Activated CD4-positive, alpha-beta T cell treated with anti-CD3 and anti-CD28 coated beads, Interleukin-2, amount 10 ng/mL, durations not matched to agents 24 days and 14 days (primary cell): ENCODE data around the gene IGFBP5. TPM values are rescaled to one million over a fixed set of nuclear protein-coding genes. Genes with fewer than 3 reads are reported as not detected.

ENCODE experiments used
- DNase-seq: peaks from one replicate; pipeline ENCODE4 v3.0.0; 2022
- H3K27ac Mint-ChIP-seq: one replicate; pipeline ENCODE4 v1.8.0; 2022; ENCODE audit warnings: mild to moderate bottlenecking, mixed read lengths
- H3K27me3 Mint-ChIP-seq: one replicate; pipeline ENCODE4 v1.8.0; 2022; ENCODE audit warnings: mixed read lengths
- H3K36me3 Mint-ChIP-seq: one replicate; pipeline ENCODE4 v1.8.0; 2022; ENCODE audit warnings: low read depth, mild to moderate bottlenecking, mixed read lengths
- H3K4me1 Mint-ChIP-seq: one replicate; pipeline ENCODE4 v1.8.0; 2021; ENCODE audit warnings: mixed read lengths
- H3K4me3 Mint-ChIP-seq: one replicate; pipeline ENCODE4 v1.8.0; 2022; ENCODE audit warnings: mild to moderate bottlenecking, moderate library complexity, mixed read lengths
- H3K9me3 Mint-ChIP-seq: one replicate; pipeline ENCODE4 v1.8.0; 2021; ENCODE audit warnings: mixed read lengths
- intact Hi-C: fragments of 100-400 bp; cut with micrococcal nuclease; formaldehyde crosslinking; loops from one replicate; pipeline ENCODE4 v1.15.1; 2023
- total RNA-seq: library from RNA; stranded (reverse); gene quantifications from 2 replicates; pipeline ENCODE4 v1.2.3, GENCODE V29; 2022

The IGFBP5 gene
- total RNA-seq, 1 donor from 2014 or later, result not detected

DNA sequence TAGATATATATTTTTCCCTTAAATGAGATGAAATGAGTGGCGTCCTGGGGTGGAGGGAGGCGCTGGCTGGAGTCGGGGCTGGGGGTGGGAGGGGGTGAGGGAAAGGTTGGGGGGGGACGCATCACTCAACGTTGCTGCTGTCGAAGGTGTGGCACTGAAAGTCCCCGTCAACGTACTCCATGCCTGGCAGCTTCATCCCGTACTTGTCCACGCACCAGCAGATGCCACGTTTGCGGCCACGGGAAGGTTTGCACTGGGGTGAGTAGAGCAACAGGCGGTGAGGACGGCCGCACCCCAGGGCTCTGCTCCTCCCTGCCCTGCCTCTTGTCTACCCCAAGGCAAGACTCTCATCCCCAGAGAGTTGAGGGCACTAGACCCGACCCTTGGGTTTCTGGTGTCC lies 18.7 kb downstream of the IGFBP5 start:
- Mint-ChIP-seq H3K9me3 (no peaks in the 10 kb centered on the region), H3K27ac (no peak overlapping the region), H3K36me3 (no peaks in the 10 kb centered on the region), H3K4me3 (no peak overlapping the region), H3K27me3 (peaks cover 7% of the 10 kb centered on the region), H3K4me1 (peaks cover under 1% of the 10 kb centered on the region)
- intact Hi-C loops, result no loop called here
- DNase-seq, result no peak

GRCh38 chr2:216674376-216674775 lies 21.0 kb downstream of the IGFBP5 start:
- DNase-seq, result no peak
- H3K36me3 Mint-ChIP-seq, result no peaks in the 10 kb centered on the region
- H3K4me1 Mint-ChIP-seq, result no peaks in the 10 kb centered on the region
- H3K27ac Mint-ChIP-seq, result no peak overlapping the region
- H3K27me3 Mint-ChIP-seq, result peaks cover 12% of the 10 kb centered on the region
- no peaks in the 10 kb centered on the region for H3K9me3 Mint-ChIP-seq
- intact Hi-C loops, result no loop called here
- H3K4me3 Mint-ChIP-seq, result no peak overlapping the region

DNA sequence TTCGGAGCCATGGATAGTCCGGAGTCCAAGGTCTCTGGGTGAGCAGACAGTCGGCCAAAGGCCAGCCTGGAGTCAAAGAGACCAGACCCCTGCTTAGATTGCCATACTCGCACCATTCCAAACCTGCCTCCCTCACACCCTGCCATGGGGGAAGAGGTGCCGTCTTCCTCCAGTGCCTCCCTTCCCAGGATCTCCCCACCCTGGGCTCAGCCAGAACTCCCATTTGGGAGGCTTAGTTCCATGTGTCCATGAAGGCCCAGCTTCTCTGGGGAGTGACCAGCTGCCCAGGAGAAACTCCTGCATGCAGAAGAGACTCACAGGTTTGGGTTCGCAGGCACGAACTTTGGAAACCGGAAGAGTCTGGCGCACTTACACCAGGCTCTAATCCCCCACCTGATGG lies 21.7 kb downstream of the IGFBP5 start:
- H3K36me3 Mint-ChIP-seq, result no peaks in the 10 kb centered on the region
- no peak overlapping the region for H3K4me3 Mint-ChIP-seq
- no peaks in the 10 kb centered on the region for H3K9me3 Mint-ChIP-seq
- no peak for DNase-seq
- H3K27ac Mint-ChIP-seq, result no peak overlapping the region
- no peaks in the 10 kb centered on the region for H3K4me1 Mint-ChIP-seq
- H3K27me3 Mint-ChIP-seq, result peaks cover 17% of the 10 kb centered on the region
- intact Hi-C loops, result no loop called here

DNA sequence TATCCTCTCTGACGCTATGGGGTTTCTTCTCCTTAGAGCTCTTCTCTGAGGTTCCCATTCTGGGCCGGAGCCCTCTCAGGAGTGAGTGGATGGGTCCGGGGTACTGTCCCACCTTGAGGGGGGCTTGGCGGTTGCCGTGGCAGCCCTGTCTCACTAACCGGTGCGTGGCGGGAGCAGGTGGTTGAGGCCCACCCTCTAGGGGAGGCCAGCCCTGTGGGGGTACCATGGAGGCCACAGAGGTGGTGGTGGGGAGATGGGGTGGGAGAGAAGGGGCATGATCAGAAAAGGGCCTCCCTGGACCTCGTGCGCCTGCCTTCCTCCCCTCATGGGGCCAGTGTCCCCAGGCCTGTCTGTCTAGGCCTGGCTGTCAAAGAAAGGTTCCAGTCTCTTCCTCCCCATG lies 22.3 kb downstream of the IGFBP5 start:
- DNase-seq, result no peak
- Mint-ChIP-seq H3K36me3 (no peaks in the 10 kb centered on the region), H3K27ac (no peak overlapping the region), H3K9me3 (no peaks in the 10 kb centered on the region), H3K27me3 (peaks cover 17% of the 10 kb centered on the region), H3K4me3 (no peak overlapping the region), H3K4me1 (no peaks in the 10 kb centered on the region)
- intact Hi-C loops, result no loop called here

DNA sequence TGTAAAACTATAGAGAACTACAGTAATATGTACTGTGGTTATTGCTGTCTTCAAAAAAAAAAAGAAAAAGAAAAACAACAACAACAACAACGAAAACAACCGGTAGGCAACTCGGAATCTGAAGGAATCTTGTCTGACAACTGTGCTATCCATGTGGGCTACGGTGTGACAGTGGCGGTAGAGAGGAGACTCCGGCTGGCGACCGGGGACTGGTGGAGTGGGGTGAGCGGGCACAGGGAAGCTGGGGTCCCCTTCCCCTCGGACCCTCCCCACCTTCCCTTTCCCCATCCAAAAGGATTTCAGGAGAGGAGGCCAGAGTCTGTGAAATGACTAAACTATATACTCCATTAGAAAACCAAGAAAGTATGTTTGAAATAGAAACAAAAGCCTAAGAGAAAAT lies 22.9 kb downstream of the IGFBP5 start:
- intact Hi-C loops, result no loop called here
- no peak for DNase-seq
- peaks cover 17% of the 10 kb centered on the region for H3K27me3 Mint-ChIP-seq
- H3K36me3 Mint-ChIP-seq, result no peaks in the 10 kb centered on the region
- no peaks in the 10 kb centered on the region for H3K9me3 Mint-ChIP-seq
- no peaks in the 10 kb centered on the region for H3K4me1 Mint-ChIP-seq
- H3K27ac Mint-ChIP-seq, result no peak overlapping the region
- H3K4me3 Mint-ChIP-seq, result no peak overlapping the region

GRCh38 chr2:216671791-216672343 lies 23.5 kb downstream of the IGFBP5 start:
- Mint-ChIP-seq H3K36me3 (no peaks in the 10 kb centered on the region), H3K27ac (no peak overlapping the region), H3K4me1 (no peaks in the 10 kb centered on the region), H3K27me3 (peaks cover 17% of the 10 kb centered on the region), H3K4me3 (no peak overlapping the region), H3K9me3 (no peaks in the 10 kb centered on the region)
- no peak for DNase-seq
- intact Hi-C loops, result no loop called here

- DNase-seq, result no peak
- Mint-ChIP-seq H3K4me1 (peaks cover 2% of the 10 kb centered on the region), H3K27me3 (peaks cover 17% of the 10 kb centered on the region), H3K36me3 (no peaks in the 10 kb centered on the region), H3K4me3 (no peak overlapping the region), H3K27ac (no peak overlapping the region), H3K9me3 (no peaks in the 10 kb centered on the region)
- intact Hi-C loops, result no loop called here
Observed at GRCh38 chr2:216671081-216671411, 24.3 kb downstream of the IGFBP5 start.

- Mint-ChIP-seq H3K9me3 (no peaks in the 10 kb centered on the region), H3K4me1 (peaks cover 2% of the 10 kb centered on the region), H3K27ac (no peak overlapping the region), H3K27me3 (peaks cover 15% of the 10 kb centered on the region), H3K4me3 (no peak overlapping the region), H3K36me3 (no peaks in the 10 kb centered on the region)
- intact Hi-C loops, result no loop called here
- DNase-seq, result no peak
Observed at GRCh38 chr2:216670266-216671080, 24.9 kb downstream of the IGFBP5 start.

- peaks cover 2% of the 10 kb centered on the region for H3K4me1 Mint-ChIP-seq
- intact Hi-C loops, result loop anchor here (1.0 kb wide), 1 partner anchor 147 kb away; no protein-coding TSS in a partner anchor
- H3K36me3 Mint-ChIP-seq, result no peaks in the 10 kb centered on the region
- no peaks in the 10 kb centered on the region for H3K9me3 Mint-ChIP-seq
- H3K27ac Mint-ChIP-seq, result no peak overlapping the region
- peak; percentile 92 for DNase-seq
- peaks cover 9% of the 10 kb centered on the region for H3K27me3 Mint-ChIP-seq
- no peak overlapping the region for H3K4me3 Mint-ChIP-seq
Observed at GRCh38 chr2:216666461-216667233, 28.7 kb downstream of the IGFBP5 start.

GRCh38 chr2:216665717-216666116 lies 29.6 kb downstream of the IGFBP5 start:
- intact Hi-C loops, result loop anchor here (1.0 kb wide), 1 partner anchor 146 kb away; no protein-coding TSS in a partner anchor
- Mint-ChIP-seq H3K36me3 (no peaks in the 10 kb centered on the region), H3K27me3 (peaks cover 7% of the 10 kb centered on the region), H3K4me3 (no peak overlapping the region), H3K9me3 (no peaks in the 10 kb centered on the region), H3K4me1 (peaks cover 2% of the 10 kb centered on the region), H3K27ac (no peak overlapping the region)
- DNase-seq, result no peak

- no peak overlapping the region for H3K27ac Mint-ChIP-seq
- H3K4me1 Mint-ChIP-seq, result peaks cover 2% of the 10 kb centered on the region
- H3K9me3 Mint-ChIP-seq, result no peaks in the 10 kb centered on the region
- H3K4me3 Mint-ChIP-seq, result no peak overlapping the region
- DNase-seq, result no peak
- H3K27me3 Mint-ChIP-seq, result peaks cover 7% of the 10 kb centered on the region
- intact Hi-C loops, result no loop called here
- H3K36me3 Mint-ChIP-seq, result no peaks in the 10 kb centered on the region
Observed at GRCh38 chr2:216665242-216665641, 30.1 kb downstream of the IGFBP5 start.

DNA sequence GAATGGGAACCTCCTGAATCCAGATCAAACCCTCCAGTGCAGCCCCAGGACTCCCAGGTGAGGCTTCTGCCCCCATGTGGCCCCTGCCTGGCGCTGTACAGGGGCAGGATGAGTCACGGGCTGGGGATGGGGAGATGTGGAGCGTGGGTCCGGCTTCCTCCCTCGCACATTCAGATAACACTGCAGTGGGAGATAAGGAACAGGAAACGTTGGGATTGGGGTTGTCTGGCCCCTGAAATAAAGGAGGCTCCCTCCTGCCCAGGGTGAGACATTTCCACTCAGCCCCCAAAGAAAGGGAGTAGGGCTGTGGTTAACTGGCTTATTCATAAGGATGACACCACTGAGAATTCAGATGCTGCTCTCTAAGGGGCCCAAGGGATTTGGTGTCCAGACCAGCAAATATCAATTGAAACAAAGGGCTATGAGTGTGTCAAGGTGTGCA lies 30.7 kb downstream of the IGFBP5 start:
- Mint-ChIP-seq H3K27ac (no peak overlapping the region), H3K9me3 (no peaks in the 10 kb centered on the region), H3K4me1 (peaks cover 2% of the 10 kb centered on the region), H3K36me3 (no peaks in the 10 kb centered on the region), H3K4me3 (no peak overlapping the region), H3K27me3 (peaks cover 5% of the 10 kb centered on the region)
- intact Hi-C loops, result no loop called here
- no peak for DNase-seq

DNA sequence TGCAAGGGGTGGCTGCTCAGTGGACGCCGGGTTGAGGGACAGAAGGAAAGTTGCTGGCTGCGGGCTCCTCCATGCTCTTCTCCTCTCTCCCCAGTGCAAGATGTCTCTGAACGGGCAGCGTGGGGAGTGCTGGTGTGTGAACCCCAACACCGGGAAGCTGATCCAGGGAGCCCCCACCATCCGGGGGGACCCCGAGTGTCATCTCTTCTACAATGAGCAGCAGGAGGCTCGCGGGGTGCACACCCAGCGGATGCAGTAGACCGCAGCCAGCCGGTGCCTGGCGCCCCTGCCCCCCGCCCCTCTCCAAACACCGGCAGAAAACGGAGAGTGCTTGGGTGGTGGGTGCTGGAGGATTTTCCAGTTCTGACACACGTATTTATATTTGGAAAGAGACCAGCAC lies 31.5 kb downstream of the IGFBP5 start:
- Mint-ChIP-seq H3K4me1 (peaks cover 2% of the 10 kb centered on the region), H3K27me3 (no peaks in the 10 kb centered on the region), H3K9me3 (no peaks in the 10 kb centered on the region), H3K36me3 (no peaks in the 10 kb centered on the region), H3K4me3 (no peak overlapping the region), H3K27ac (no peak overlapping the region)
- no peak for DNase-seq
- intact Hi-C loops, result no loop called here

GRCh38 chr2:216663106-216663505 lies 32.2 kb downstream of the IGFBP5 start:
- H3K36me3 Mint-ChIP-seq, result no peaks in the 10 kb centered on the region
- H3K27ac Mint-ChIP-seq, result no peak overlapping the region
- H3K27me3 Mint-ChIP-seq, result no peaks in the 10 kb centered on the region
- peaks cover 2% of the 10 kb centered on the region for H3K4me1 Mint-ChIP-seq
- intact Hi-C loops, result no loop called here
- H3K4me3 Mint-ChIP-seq, result no peak overlapping the region
- DNase-seq, result no peak
- H3K9me3 Mint-ChIP-seq, result no peaks in the 10 kb centered on the region
